GM23338 (cell line): ENCODE data around the gene PSMD13. TPM values are rescaled to one million over a fixed set of nuclear protein-coding genes. Genes with fewer than 3 reads are reported as not detected.

Experiments used
- ATAC-seq: fragments of 200-7000 bp; cut with Tn5 transposase; 3 replicates; pipeline ENCODE4 v1.9.1; 2020
- DNase-seq: peaks from one replicate; pipeline ENCODE4 v3.0.0-alpha.2; 2015; ENCODE audit warnings: low spot score
- H2AFZ ChIP-seq: fragments of 200-600 bp; sonication (generic); 2 replicates; pipeline ENCODE4 v1.8.0; 2016; ENCODE audit warnings: antibody characterized with exemption, mild to moderate bottlenecking, moderate library complexity
- H3F3A ChIP-seq: fragments of 200-600 bp; sonication (generic); replicated peaks from 2 replicates; pipeline ENCODE4 v1.8.0; 2017; ENCODE audit warnings: antibody characterized with exemption, mixed run types, low read depth
- H3K27ac ChIP-seq: fragments of 200-600 bp; sonication (generic); 2 replicates; pipeline ENCODE4 v1.6.1; 2016; ENCODE audit warnings: low read depth
- H3K27me3 ChIP-seq: fragments of 200-600 bp; sonication (generic); 2 replicates; pipeline ENCODE4 v1.8.0; 2016; ENCODE audit warnings: mild to moderate bottlenecking, mixed run types, moderate library complexity; ENCODE audit not compliant: insufficient read depth
- H3K36me3 ChIP-seq: fragments of 200-600 bp; sonication (generic); 2 replicates; pipeline ENCODE4 v1.8.0; 2016; ENCODE audit warnings: mild to moderate bottlenecking; ENCODE audit not compliant: insufficient read depth
- H3K4me1 ChIP-seq: fragments of 200-600 bp; sonication (generic); 2 replicates; pipeline ENCODE4 v1.8.0; 2016; ENCODE audit warnings: mild to moderate bottlenecking, moderate library complexity; ENCODE audit not compliant: insufficient read depth
- H3K4me2 ChIP-seq: fragments of 200-600 bp; sonication (generic); 2 replicates; pipeline ENCODE4 v1.7.1; 2017; ENCODE audit warnings: mixed run types
- H3K4me3 ChIP-seq: fragments of 200-600 bp; sonication (generic); 2 replicates; pipeline ENCODE4 v1.6.1; 2016; ENCODE audit warnings: mixed run types
- H3K79me2 ChIP-seq: fragments of 200-600 bp; sonication (generic); replicated peaks from 2 replicates; pipeline ENCODE4 v1.8.0; 2017; ENCODE audit warnings: mild to moderate bottlenecking; ENCODE audit not compliant: insufficient read depth
- H3K9me2 ChIP-seq: fragments of 200-600 bp; sonication (generic); 2 replicates; pipeline ENCODE4 v1.8.0; 2017; ENCODE audit not compliant: insufficient read depth
- H4K20me1 ChIP-seq: fragments of 200-600 bp; sonication (generic); replicated peaks from 2 replicates; pipeline ENCODE4 v1.8.0; 2017; ENCODE audit warnings: mild to moderate bottlenecking; ENCODE audit not compliant: insufficient read depth
- H3K27ac Mint-ChIP-seq: 2 replicates; pipeline ENCODE4 v1.8.0; 2020; ENCODE audit warnings: inconsistent platforms, mild to moderate bottlenecking, moderate library complexity, mixed read lengths
- H3K27me3 Mint-ChIP-seq: 3 replicates; pipeline ENCODE4 v1.8.0; 2022; ENCODE audit warnings: low read depth, mild to moderate bottlenecking, moderate library complexity, mixed read lengths, inconsistent platforms; ENCODE audit not compliant: insufficient read depth, poor library complexity
- H3K36me3 Mint-ChIP-seq: 3 replicates; pipeline ENCODE4 v1.8.0; 2021; ENCODE audit warnings: low read depth, mild to moderate bottlenecking, inconsistent platforms, moderate library complexity, mixed read lengths
- H3K4me1 Mint-ChIP-seq: 3 replicates; pipeline ENCODE4 v1.8.0; 2020; ENCODE audit warnings: mild to moderate bottlenecking, inconsistent platforms, mixed read lengths
- H3K4me3 Mint-ChIP-seq: 3 replicates; pipeline ENCODE4 v1.8.0; 2021; ENCODE audit warnings: moderate library complexity, mild to moderate bottlenecking, inconsistent platforms, mixed read lengths
- H3K9me3 Mint-ChIP-seq: 3 replicates; pipeline ENCODE4 v1.8.0; 2020; ENCODE audit warnings: moderate library complexity, mild to moderate bottlenecking, inconsistent platforms, mixed read lengths
- CREB1 ChIP-seq: fragments of 250-450 bp; sonication (Bioruptor Pico); IDR thresholded peaks from 2 replicates; pipeline ENCODE4 v1.5.0; 2020; ENCODE audit warnings: low read depth, mild to moderate bottlenecking, moderate library complexity
- CTCF ChIP-seq, 2 experiments: fragments of 200-600 bp in 1 of 2; sonication (generic) in 1 of 2; conservative IDR thresholded peaks; 2 replicates each; pipeline versions ENCODE4 v1.5.1 to v1.6.1; 2016 to 2017; ENCODE audit warnings: antibody characterized with exemption in 2 of 2, low read depth in 2 of 2, mild to moderate bottlenecking in 2 of 2, moderate library complexity in 1 of 2
- EZH2phosphoT487 ChIP-seq: fragments of 200-600 bp; sonication (generic); IDR thresholded peaks from one replicate; pipeline ENCODE4 v1.8.1; 2018; ENCODE audit warnings: antibody characterized with exemption; ENCODE audit not compliant: unreplicated experiment
- STAT1 ChIP-seq: IDR thresholded peaks from one replicate; pipeline ENCODE4 v1.6.1; 2016; ENCODE audit warnings: antibody characterized with exemption; ENCODE audit not compliant: unreplicated experiment
- ZNF114 ChIP-seq: fragments of 250-450 bp; sonication (Bioruptor Pico); IDR thresholded peaks from 2 replicates; pipeline ENCODE4 v1.5.0; 2020; ENCODE audit warnings: mild to moderate bottlenecking, moderate library complexity
- polyA plus RNA-seq: library from polyadenylated mRNA; unstranded; fragments of >200 nt; fragmentation: Nextera tagmentation; extraction: Ambion mirVana; gene quantifications from 2 replicates; pipeline ENCODE4 v1.2.1, GENCODE V29; 2016
- total RNA-seq: library from RNA; depleted of rRNA; stranded (reverse); fragments of >200 nt; shearing (Covaris generic); gene quantifications from 2 replicates; pipeline ENCODE4 v1.2.3, GENCODE V29; 2014

The PSMD13 gene
- total and polyA plus RNA-seq, 2 experiments from 2014 or later = 111 to 114 TPM

GRCh38 chr11:250740-251299 lies 14.0 kb downstream of the PSMD13 start:
- Mint-ChIP-seq H3K9me3 (no peaks in the 10 kb centered on the region), H3K27ac (no peak overlapping the region), H3K27me3 (peaks cover 1% of the 10 kb centered on the region), H3K4me1 (no peaks in the 10 kb centered on the region; the same call in none of the 3 replicates), H3K4me3 (no peak overlapping the region), H3K36me3 (peaks cover 69% of the 10 kb centered on the region)
- Histone ChIP-seq H3K27me3 (no peaks in the 10 kb centered on the region), H3K4me1 (no peaks in the 10 kb centered on the region), H3K79me2 (no peaks in the 10 kb centered on the region), H3F3A (peaks cover 16% of the 10 kb centered on the region), H3K4me3 (no peak overlapping the region), H3K36me3 (peaks cover 36% of the 10 kb centered on the region), H3K9me2 (peaks cover 4% of the 10 kb centered on the region; the same call in 1 of the 2 replicates), H3K4me2 (no peak overlapping the region), H2AFZ (no peak overlapping the region), H3K27ac (peak overlapping the region; percentile 70), H4K20me1 (no peaks in the 10 kb centered on the region)
- peak; percentile 85 for DNase-seq
- ATAC-seq = peak; percentile 99
- TF ChIP-seq CTCF (conservative IDR thresholded peaks at IDR 0.05; ENCODE audit: low read depth in 2 of 2) = peak; percentile 89 to 96
- no peak for TF ChIP-seq STAT1
- TF ChIP-seq ZNF114 = no peak
- TF ChIP-seq CREB1 (CRISPR knock-in tag) = no peak

- Histone ChIP-seq H4K20me1 (no peaks in the 10 kb centered on the region), H3K27me3 (no peaks in the 10 kb centered on the region), H3K4me3 (no peak overlapping the region), H3K27ac (peak overlapping the region; percentile 66; the same call in 1 of the 2 replicates), H3K9me2 (peaks cover 4% of the 10 kb centered on the region; the same call in 1 of the 2 replicates), H3F3A (peaks cover 16% of the 10 kb centered on the region), H3K4me2 (no peak overlapping the region), H3K4me1 (no peaks in the 10 kb centered on the region), H2AFZ (no peak overlapping the region), H3K36me3 (peaks cover 28% of the 10 kb centered on the region), H3K79me2 (no peaks in the 10 kb centered on the region)
- DNase-seq = no peak
- ATAC-seq = peak; percentile 33; the same call in 2 of the 3 replicates
- peaks cover 1% of the 10 kb centered on the region for H3K27me3 Mint-ChIP-seq
- H3K4me3 Mint-ChIP-seq = no peak overlapping the region; the same call in 2 of the 3 replicates
- H3K4me1 Mint-ChIP-seq = no peaks in the 10 kb centered on the region; the same call in none of the 3 replicates
- TF ChIP-seq CTCF (conservative IDR thresholded peaks at IDR 0.05; ENCODE audit: low read depth in 2 of 2) (peak in 1 of 2 experiments; percentile 16; a peak in 1 of 4 replicates), EZH2phosphoT487 (no peak)
- no peaks in the 10 kb centered on the region for H3K9me3 Mint-ChIP-seq
- H3K36me3 Mint-ChIP-seq = peaks cover 62% of the 10 kb centered on the region
- no peak overlapping the region for H3K27ac Mint-ChIP-seq
These were observed 14.8 kb downstream of the PSMD13 start for GRCh38 chr11:251550-251949.
